Gastrocnemius medialis (tissue), 4 donors: ENCODE measurements around the gene TAS1R2.

Source experiments
- POLR2A ChIP-seq, 2 donors: fragments of 450-650 bp; IDR thresholded peaks; one replicate each; pipeline ENCODE4 v1.6.1; 2017; ENCODE audit warnings: antibody characterized with exemption in 2 of 2, mild to moderate bottlenecking in 2 of 2, moderate library complexity in 2 of 2
- TF ChIP-seq, protein P1 (sequence below), 5 experiments: fragments of 450-650 bp in 3 of 5; fragments of 200-600 bp in 2 of 5; sonication (generic) in 2 of 5; IDR thresholded peaks in 4 of 5; conservative IDR thresholded peaks in 1 of 5; 1 replicate in 4 of 5; 2 replicates in 1 of 5; pipeline ENCODE4 v1.5.1; 2016 to 2019; ENCODE audit warnings: antibody characterized with exemption in 5 of 5, mild to moderate bottlenecking in 3 of 5, moderate library complexity in 3 of 5

DNA sequence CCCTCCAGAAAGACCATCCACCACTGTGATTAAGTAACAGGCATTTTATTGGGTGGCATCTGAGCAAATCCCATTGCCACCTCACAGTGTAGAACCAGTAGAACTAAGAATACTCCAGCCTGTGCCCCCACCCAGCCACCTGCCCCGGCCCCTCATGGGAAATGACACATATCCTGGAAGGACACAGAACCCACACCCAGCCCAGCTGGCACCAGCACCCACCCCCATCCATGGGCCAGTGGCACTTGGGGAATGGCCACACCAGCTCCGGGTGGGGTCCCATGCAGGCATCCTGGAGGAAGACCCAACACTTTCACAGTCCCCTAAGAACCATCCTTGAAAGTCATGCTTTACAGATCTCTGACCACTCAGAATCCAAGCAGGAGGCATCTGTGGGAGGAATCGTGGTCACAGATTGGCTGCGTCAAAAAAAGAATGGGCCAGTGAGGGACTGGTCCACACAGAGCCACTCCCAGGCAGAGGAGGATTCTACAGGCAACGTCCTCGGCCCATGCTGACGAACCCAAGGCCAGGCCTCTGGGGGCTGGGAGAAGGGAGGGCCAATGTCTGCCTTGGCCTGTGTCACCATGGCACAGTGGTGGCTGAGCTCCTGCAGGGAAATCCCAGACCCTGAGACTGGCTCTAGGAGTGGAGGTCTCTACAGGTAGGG lies 12.1 kb upstream of the TAS1R2 start:
- TF ChIP-seq, protein P1, sequence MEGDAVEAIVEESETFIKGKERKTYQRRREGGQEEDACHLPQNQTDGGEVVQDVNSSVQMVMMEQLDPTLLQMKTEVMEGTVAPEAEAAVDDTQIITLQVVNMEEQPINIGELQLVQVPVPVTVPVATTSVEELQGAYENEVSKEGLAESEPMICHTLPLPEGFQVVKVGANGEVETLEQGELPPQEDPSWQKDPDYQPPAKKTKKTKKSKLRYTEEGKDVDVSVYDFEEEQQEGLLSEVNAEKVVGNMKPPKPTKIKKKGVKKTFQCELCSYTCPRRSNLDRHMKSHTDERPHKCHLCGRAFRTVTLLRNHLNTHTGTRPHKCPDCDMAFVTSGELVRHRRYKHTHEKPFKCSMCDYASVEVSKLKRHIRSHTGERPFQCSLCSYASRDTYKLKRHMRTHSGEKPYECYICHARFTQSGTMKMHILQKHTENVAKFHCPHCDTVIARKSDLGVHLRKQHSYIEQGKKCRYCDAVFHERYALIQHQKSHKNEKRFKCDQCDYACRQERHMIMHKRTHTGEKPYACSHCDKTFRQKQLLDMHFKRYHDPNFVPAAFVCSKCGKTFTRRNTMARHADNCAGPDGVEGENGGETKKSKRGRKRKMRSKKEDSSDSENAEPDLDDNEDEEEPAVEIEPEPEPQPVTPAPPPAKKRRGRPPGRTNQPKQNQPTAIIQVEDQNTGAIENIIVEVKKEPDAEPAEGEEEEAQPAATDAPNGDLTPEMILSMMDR (IDR thresholded peaks at IDR 0.05 in 4 of 5, conservative IDR thresholded peaks at IDR 0.05 in 1 of 5), result no peak
- TF ChIP-seq POLR2A (IDR thresholded peaks at IDR 0.05), result no peak
